Activated T-cell treated with anti-CD3 and anti-CD28 coated beads, Interleukin-2, amount 50 U/mL, for 4 hours (primary cell): ENCODE data around the gene NSG1. TPM values are rescaled to one million over a fixed set of nuclear protein-coding genes. Genes with fewer than 3 reads are reported as not detected.

Experiments
- ATAC-seq, 2 donors: fragments of 200-7000 bp; cut with Tn5 transposase; one replicate each; pipeline ENCODE4 v1.10.0; 2021
- DNase-seq: peaks from one replicate; pipeline ENCODE4 v3.0.0-alpha.2; 2020
- H3K27me3 Mint-ChIP-seq: one replicate; pipeline ENCODE4 v1.8.0; 2021; ENCODE audit warnings: low read depth, mixed read lengths
- H3K36me3 Mint-ChIP-seq: one replicate; pipeline ENCODE4 v1.8.0; 2022; ENCODE audit warnings: mixed read lengths; ENCODE audit not compliant: insufficient read depth
- H3K4me1 Mint-ChIP-seq: one replicate; pipeline ENCODE4 v1.8.0; 2021; ENCODE audit warnings: low read depth, mixed read lengths
- H3K4me3 Mint-ChIP-seq: one replicate; pipeline ENCODE4 v1.8.0; 2021; ENCODE audit warnings: mild to moderate bottlenecking, moderate library complexity, mixed read lengths
- H3K9me3 Mint-ChIP-seq: one replicate; pipeline ENCODE4 v1.8.0; 2021; ENCODE audit warnings: mixed read lengths
- total RNA-seq, 3 donors: library from RNA; stranded (reverse); gene quantifications; one replicate each; pipeline ENCODE4 v1.2.1, GENCODE V29; 2021

The NSG1 gene
- total RNA-seq, 3 donors from 2014 or later: 1.2 to 3.5 (median 1.9) TPM

DNA sequence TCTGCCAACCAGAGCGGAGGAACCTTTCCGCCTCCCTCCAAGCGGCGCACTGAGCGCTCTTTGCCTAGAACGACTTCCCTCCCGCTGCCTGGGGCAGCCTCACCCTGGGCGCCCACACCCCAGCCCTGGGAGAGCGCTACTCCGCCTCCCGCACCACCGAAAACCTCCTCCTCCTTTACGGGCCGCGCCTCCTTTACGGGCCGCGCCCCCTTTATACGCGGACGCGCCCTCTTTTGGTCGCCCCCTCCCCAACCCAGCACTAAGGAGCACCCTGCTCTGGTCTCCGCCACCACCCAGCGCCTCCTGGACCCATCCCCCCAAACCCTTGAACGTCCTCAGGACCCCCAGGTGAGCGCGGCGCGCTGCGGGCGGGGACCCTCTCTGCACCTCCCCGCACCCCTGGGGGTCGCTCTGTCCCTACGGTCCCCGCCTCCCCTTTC lies 586 bp upstream of the NSG1 start:
- ATAC-seq (peak; percentile 36 to 62), DNase-seq (no peak)
- Mint-ChIP-seq H3K36me3 (no peaks in the 10 kb centered on the region), H3K4me3 (peak overlapping the region; percentile 81), H3K9me3 (no peaks in the 10 kb centered on the region), H3K4me1 (peaks cover 12% of the 10 kb centered on the region), H3K27me3 (peaks cover 26% of the 10 kb centered on the region)

DNA sequence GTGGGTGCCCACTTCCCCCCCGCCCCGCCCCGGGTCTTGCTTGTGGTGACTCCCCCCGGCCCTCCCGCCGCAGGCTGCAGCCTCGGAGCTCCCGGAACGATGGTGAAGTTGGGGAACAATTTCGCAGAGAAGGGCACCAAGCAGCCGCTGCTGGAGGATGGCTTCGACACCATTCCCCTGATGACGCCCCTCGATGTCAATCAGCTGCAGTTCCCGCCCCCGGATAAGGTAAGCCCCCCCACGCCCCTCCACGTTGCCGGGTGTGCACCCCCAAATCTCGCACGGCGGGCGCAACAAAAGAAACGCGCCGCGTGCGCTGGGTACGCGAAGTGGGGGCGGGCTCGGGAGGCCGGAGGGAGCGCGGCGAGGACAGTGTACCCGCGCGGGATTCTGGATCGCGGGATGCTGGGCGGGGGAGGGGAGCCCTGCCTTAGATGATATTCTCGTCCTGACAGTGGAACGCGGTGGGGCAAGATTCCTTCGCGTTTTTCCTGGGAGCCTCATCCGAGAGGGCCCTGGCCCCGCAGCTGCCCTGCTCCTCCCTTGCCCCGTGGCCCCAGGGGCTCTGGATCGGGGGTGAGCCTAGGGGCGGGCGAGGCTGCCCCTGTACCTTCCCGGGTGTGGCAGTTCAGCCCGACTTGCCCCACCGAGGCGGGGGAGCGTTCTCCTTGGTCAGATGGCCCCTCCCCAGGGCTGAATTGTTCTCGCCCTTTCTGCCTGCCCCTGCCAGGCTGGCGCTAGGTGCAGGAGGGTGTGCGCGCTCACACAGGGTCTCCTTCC lies 819 bp downstream of the NSG1 start:
- DNase-seq (no peak), ATAC-seq (peak in 1 of 2 donors; percentile 16)
- Mint-ChIP-seq H3K36me3 (no peaks in the 10 kb centered on the region), H3K27me3 (peaks cover 26% of the 10 kb centered on the region), H3K4me1 (peaks cover 12% of the 10 kb centered on the region), H3K4me3 (peak overlapping the region; percentile 70), H3K9me3 (no peaks in the 10 kb centered on the region)

DNA sequence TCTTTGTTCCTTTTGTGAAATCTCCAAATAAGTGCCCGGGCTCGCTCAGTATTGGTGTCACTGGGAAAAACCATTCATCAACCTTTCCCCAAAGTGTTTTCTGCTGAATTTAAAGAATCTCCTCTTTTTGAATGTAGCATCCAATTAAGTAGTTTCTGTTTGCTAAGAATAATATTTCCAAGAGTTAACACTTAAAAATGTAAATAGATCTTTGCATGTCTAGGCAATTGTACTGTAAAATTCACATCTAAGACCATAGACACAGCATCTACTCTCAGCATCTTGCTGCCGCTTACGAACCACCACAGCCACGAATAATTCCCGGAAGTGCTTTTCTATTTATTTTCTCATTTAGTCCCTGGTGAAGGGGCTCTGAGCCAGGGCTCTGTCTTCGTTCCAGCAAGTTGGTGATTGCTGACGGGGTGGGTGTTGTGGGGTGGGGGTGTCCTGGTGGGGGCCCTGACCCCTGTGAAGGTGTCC lies 1.4 kb downstream of the NSG1 start:
- no peaks in the 10 kb centered on the region for H3K36me3 Mint-ChIP-seq
- H3K9me3 Mint-ChIP-seq: no peaks in the 10 kb centered on the region
- peaks cover 26% of the 10 kb centered on the region for H3K27me3 Mint-ChIP-seq
- H3K4me1 Mint-ChIP-seq: peaks cover 12% of the 10 kb centered on the region
- H3K4me3 Mint-ChIP-seq: peak overlapping the region; percentile 70
- ATAC-seq (no peak), DNase-seq (no peak)

DNA sequence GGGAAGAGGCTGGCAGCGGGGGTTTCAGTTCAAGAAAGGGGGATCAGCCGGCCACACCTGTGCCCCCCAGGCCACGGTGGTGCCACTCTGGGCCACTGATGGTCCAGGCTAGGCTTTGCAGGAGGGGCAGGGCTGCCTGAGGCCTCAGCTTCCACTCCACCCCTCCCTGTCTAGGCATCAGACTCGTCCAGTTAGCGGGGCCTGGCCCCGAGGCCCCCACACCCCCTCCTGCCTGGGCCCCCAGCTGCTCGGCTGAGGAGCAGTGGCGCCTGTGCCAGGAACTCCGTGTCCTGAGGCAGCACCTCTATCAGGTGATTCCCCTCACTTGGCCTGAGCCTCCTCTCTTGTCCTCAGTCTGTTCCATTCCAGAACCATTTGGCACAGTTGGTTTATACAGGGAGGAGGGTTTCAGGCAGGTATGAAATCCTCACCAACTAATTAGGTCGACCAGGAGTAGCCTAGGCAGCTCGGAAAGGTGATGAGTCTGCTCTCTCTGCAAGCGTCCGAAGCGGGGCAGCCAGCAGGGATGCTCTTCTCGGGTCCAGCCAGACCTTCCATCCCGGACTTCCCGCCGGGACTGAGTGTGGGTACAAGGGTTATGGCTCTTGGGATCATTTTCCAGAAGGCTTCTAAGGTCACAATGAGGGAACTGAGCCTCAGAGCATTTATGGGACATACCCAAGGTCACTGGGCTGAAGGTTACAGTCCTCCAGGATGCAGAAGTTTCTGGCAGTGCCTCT lies 2.1 kb downstream of the NSG1 start:
- DNase-seq: no peak
- no peaks in the 10 kb centered on the region for H3K9me3 Mint-ChIP-seq
- H3K36me3 Mint-ChIP-seq: peaks cover 3% of the 10 kb centered on the region
- no peak for ATAC-seq
- H3K27me3 Mint-ChIP-seq: peaks cover 25% of the 10 kb centered on the region
- no peak overlapping the region for H3K4me3 Mint-ChIP-seq
- H3K4me1 Mint-ChIP-seq: peaks cover 12% of the 10 kb centered on the region

DNA sequence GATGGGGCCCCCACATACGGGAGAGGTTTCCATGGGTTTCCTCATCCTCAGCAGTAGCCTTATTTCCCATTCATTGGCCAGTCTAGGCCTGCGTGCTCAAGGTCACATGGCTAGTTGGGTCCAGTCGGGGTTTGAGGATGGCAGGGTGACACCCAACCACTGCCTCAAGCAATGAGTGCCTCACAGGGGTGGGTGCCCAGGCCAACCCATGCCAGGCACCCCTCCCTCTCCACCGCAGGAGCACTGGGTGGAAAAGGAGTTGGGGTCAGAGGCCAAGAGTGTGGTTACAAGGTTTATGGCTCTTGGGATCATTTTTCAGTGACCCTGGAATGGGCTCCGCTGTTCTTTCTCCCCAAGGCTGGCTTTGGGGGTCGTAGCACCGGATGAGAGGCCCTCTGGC lies 3.1 kb downstream of the NSG1 start:
- Mint-ChIP-seq H3K36me3 (peaks cover 6% of the 10 kb centered on the region), H3K9me3 (no peaks in the 10 kb centered on the region), H3K4me3 (no peak overlapping the region), H3K27me3 (peaks cover 14% of the 10 kb centered on the region), H3K4me1 (peaks cover 9% of the 10 kb centered on the region)
- DNase-seq (no peak), ATAC-seq (no peak)

DNA sequence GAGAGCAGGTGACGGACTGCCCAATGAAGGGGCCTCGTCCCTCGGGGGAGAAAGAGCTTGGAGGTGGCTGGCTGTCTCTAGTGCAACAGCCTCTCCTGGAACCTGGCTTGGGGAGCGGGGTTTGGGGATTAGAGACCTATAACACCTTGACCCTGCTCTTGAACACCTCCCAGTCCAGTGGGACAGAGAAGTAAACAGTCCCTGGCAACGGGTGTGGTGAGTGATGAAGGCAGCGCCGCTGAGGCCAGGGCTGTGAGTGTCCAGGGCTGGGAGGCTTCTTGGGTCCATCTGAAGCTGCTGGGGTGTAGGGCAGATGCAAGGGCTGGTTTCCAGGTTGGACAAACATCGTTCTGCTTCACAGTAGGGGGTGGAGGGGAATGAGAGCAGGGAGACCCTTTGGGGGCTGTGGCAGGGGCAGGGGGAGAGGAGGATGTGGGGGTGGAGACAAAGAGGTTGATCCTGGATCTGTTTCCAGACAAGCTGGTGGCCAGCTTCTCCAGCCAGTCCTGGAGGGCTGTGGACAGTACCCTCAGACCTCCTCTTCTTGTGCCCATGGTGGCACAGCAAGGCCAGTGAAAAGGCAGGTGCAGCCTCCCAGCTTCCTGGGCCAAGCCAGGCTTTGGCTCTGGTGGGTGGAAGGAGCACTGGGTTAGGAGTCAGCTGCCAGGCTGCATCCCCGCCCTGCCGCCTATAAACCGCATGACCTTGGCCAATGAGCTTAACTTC lies 3.8 kb downstream of the NSG1 start:
- ATAC-seq: no peak
- H3K27me3 Mint-ChIP-seq: peaks cover 13% of the 10 kb centered on the region
- DNase-seq: no peak
- H3K9me3 Mint-ChIP-seq: no peaks in the 10 kb centered on the region
- H3K36me3 Mint-ChIP-seq: peaks cover 6% of the 10 kb centered on the region
- no peak overlapping the region for H3K4me3 Mint-ChIP-seq
- H3K4me1 Mint-ChIP-seq: peaks cover 8% of the 10 kb centered on the region

DNA sequence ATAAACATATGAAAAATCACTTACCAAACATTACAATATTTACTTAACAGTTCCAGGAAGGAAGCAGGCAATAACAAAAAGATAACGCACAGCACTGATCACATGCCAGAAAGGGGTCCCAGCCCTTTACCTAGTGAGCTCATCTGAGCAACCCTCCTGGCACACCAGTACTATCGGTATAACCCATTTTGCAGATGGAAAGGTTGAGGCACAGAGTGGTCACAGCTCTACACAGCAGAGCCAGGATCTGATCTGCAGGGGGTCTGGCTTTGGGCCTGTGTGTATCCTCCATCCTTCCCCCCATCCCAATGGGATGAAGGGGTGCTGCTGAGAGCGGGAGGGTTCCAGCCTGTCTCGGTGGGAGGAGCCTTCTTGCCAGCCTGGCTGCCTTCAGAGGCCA lies 5.0 kb downstream of the NSG1 start:
- H3K9me3 Mint-ChIP-seq: no peaks in the 10 kb centered on the region
- ATAC-seq: no peak
- no peak overlapping the region for H3K4me3 Mint-ChIP-seq
- no peak for DNase-seq
- peaks cover 6% of the 10 kb centered on the region for H3K36me3 Mint-ChIP-seq
- peaks cover 4% of the 10 kb centered on the region for H3K4me1 Mint-ChIP-seq
- peaks cover 8% of the 10 kb centered on the region for H3K27me3 Mint-ChIP-seq

DNA sequence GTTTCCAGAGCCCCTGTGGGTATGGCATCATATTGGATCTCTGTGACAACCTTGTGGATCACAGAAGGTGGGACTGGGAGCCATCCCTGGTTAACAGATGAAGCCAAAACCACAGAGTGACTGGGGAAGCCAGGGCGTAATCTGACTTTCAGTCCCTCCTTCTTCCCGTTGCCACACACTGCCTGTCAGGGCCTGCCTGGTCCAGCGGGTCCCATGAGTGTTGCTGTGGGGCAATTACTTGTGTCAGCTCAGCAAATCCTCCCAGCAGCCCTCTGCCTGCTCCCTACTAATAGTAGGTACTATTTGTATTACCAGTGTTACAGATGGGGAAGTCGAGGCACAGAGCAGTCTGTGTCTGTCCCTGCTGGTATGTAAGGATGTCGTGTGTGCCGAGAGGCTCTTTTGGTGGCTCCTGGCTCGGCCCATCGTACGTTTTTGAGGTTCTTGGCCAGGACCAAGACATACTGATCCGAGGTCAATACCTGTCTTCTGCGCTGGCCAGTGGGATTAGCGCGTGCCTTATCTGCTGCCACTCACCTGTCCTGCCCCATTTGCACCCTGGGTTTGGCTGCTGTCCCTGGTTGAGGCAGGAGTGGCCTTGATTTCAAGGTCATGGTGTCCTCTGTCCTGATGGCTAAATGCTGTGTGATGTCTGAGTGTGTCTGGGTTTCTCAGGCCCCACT lies 5.7 kb downstream of the NSG1 start:
- no peak for DNase-seq
- Mint-ChIP-seq H3K9me3 (no peaks in the 10 kb centered on the region), H3K36me3 (peaks cover 6% of the 10 kb centered on the region), H3K27me3 (peaks cover 8% of the 10 kb centered on the region), H3K4me1 (peaks cover 4% of the 10 kb centered on the region), H3K4me3 (no peak overlapping the region)
- ATAC-seq: no peak

DNA sequence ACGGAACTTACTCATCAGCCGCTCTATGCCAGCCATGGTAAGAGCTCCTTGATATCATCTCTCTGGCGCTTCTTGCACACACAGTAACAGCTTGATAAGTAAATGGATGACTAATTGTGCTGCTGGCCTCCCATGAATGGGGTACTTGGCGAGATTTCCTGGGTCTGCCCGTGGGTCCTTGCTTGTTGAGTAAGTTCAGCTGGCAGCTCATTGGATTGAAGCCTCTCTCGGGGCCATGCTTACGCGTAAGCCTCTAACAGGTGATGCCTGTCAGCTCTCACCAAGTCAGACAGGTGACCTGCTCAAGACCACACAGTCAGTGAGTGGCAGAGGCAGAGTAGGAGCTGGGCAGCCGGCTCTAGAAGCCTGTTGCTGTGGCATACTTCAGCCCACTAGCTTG lies 7.7 kb downstream of the NSG1 start:
- H3K4me3 Mint-ChIP-seq: no peak overlapping the region
- ATAC-seq: no peak
- peaks cover 6% of the 10 kb centered on the region for H3K36me3 Mint-ChIP-seq

DNA sequence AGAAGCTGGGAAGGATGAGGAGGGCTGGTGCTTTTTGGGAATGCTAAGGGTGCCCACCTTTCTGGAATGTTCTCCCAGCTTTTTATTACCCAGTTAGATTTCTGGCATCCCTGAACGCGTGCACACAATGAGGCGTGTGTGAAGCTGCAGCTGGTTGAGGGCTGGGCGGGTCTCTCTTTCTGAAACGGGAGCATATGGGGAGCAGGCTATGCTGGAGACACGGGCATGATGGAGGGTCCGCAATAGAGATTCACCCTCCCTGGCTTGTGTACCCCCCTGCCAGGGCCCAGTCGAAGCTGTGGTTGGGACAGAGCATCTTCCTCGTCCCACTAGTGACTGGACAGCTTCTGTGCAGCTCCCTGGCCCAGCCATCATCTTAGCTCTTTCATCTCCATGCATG lies 8.5 kb downstream of the NSG1 start:
- peaks cover 6% of the 10 kb centered on the region for H3K36me3 Mint-ChIP-seq
- no peak for ATAC-seq

More for the DNA sequence above, 7.7 kb downstream of the NSG1 start:
- no peak for DNase-seq
- Mint-ChIP-seq H3K27me3 (no peaks in the 10 kb centered on the region), H3K9me3 (no peaks in the 10 kb centered on the region), H3K4me1 (no peaks in the 10 kb centered on the region)

DNA sequence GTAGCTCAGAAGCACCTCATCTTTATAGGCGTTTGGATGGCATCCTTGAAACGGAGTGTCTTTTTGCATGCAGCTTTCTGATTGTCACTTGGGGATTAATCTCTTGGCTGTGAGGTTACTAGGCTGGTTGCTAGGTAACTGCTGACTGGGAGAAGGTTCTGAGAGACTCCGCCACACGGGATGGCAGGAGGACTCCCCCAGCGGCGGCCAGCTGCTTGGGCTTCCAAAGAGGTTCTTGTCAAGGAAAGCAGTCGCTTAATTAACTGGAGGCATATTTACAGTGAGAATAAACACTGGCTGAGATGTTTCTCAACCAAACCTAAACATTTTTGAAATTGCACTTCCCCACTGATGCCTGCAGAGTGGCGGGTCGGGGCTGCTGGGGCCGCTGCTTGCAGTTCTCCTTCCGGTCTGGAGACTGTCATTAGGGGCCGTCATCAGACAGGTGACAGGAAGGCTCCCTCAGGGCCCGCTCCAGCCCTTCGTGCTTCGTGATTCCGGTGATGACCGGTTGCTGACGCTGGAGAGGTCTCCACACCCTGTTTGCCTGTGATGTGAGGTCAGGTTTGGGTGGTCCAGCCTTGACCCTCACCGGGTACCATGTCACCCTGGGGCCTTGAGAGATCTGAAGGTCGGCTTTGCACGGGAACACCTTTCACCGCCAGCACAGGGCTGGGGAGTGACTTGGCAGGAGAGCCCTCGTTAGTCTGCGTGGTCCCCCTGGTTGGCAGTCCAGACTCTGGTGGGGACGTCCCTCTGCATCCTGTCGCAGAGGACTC lies 9.1 kb downstream of the NSG1 start:
- Mint-ChIP-seq H3K36me3 (peaks cover 6% of the 10 kb centered on the region), H3K27me3 (no peaks in the 10 kb centered on the region), H3K9me3 (no peaks in the 10 kb centered on the region), H3K4me1 (no peaks in the 10 kb centered on the region), H3K4me3 (no peak overlapping the region)
- ATAC-seq (no peak), DNase-seq (no peak)

More for the DNA sequence above, 8.5 kb downstream of the NSG1 start:
- no peaks in the 10 kb centered on the region for H3K9me3 Mint-ChIP-seq
- H3K27me3 Mint-ChIP-seq: no peaks in the 10 kb centered on the region
- H3K4me1 Mint-ChIP-seq: no peaks in the 10 kb centered on the region
- no peak overlapping the region for H3K4me3 Mint-ChIP-seq
- no peak for DNase-seq

DNA sequence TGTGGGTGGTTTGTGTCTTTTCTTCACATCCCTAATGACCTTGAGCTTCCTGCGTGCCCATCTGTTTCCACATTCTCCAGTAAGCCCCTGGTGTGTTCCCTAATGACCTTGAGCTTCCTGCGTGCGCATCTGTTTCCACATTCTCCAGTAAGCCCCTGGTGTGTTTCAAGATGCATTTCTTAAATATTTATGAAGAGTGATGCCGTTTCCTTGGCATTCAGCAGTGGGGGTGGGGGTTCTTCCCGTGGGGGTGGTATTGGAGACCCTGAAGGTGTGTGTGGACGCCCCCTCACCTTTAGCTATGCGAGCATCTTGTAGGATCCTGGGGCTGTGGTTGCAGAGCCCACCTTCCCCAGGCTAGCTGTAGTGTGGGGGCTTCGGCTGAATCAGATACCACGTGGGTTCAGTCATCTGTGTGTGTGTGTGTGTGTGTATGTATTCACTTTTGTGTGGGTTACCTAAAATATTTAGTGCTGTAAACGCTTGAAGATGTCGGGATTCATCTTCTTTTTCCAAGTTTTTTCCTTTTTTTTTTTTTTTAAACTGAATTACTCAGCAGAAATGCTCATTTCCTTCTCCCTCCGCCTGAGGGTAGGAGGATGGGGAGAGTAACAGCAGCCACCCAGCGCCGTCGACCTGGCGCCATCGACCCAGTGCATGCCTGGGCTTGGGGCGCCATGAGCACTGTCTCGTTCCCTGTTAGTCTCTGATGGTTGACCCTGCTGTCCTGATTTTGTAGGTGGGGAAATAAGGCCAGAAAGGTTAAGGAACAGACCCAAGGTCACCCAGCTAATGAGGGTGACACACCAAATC lies 9.9 kb downstream of the NSG1 start:
- DNase-seq (no peak), ATAC-seq (no peak)
- Mint-ChIP-seq H3K9me3 (no peaks in the 10 kb centered on the region), H3K36me3 (peaks cover 6% of the 10 kb centered on the region), H3K27me3 (no peaks in the 10 kb centered on the region), H3K4me1 (no peaks in the 10 kb centered on the region), H3K4me3 (no peak overlapping the region)

DNA sequence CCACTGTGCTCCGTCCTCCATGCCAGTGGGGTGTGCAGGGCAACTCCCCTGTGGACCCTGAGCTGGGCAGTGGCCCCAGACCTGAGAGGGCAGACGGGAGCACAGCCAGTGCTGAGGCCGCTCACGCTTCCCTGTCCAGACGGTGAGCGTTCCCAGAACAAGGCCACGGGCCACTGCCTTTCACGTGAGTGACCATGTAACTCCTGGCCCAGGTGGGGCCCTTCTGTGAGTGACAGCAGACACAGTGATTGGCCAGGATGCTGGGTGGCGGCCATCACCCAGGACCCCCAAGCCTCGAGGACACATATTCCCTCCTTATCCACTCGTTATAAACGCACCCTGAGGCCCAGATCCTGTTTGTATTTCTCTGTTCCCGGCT lies 10.5 kb downstream of the NSG1 start:
- no peaks in the 10 kb centered on the region for H3K9me3 Mint-ChIP-seq
- DNase-seq (no peak), ATAC-seq (no peak)
- no peaks in the 10 kb centered on the region for H3K27me3 Mint-ChIP-seq
- H3K4me3 Mint-ChIP-seq: no peak overlapping the region
- peaks cover 6% of the 10 kb centered on the region for H3K36me3 Mint-ChIP-seq
- no peaks in the 10 kb centered on the region for H3K4me1 Mint-ChIP-seq
